Endothelial cell of umbilical vein (primary cell): ENCODE results near the gene OPTN.

Source experiments
- CTCF ChIP-seq, 2 donors: IDR thresholded peaks; 1 replicate in 1 of 2; 2 replicates in 1 of 2; pipeline ENCODE4 v1.5.1; 2011; ENCODE audit warnings: low read length in 2 of 2, mild to moderate bottlenecking in 2 of 2, moderate library complexity in 2 of 2, control low read depth in 1 of 2, inconsistent platforms in 1 of 2, low read depth in 1 of 2; ENCODE audit not compliant: insufficient read depth in 1 of 2; ENCODE audit errors: extremely low read depth in 1 of 2
- EZH2 ChIP-seq: IDR thresholded peaks from 2 replicates; pipeline ENCODE4 v1.6.1; 2012; ENCODE audit warnings: borderline replicate concordance, low read depth, mild to moderate bottlenecking, moderate library complexity, low read length, inconsistent platforms; ENCODE audit not compliant: severe bottlenecking
- FOS ChIP-seq: IDR thresholded peaks from 2 replicates; pipeline ENCODE4 v1.6.1; 2011; ENCODE audit warnings: mild to moderate bottlenecking, low read length, moderate library complexity, borderline replicate concordance; ENCODE audit not compliant: insufficient read depth
- GATA2 ChIP-seq: IDR thresholded peaks from 2 replicates; pipeline ENCODE4 v1.7.0; 2011; ENCODE audit warnings: low read depth, mild to moderate bottlenecking, moderate library complexity, mixed read lengths, low read length; ENCODE audit not compliant: insufficient read length, insufficient read depth
- JUN ChIP-seq: IDR thresholded peaks from 2 replicates; pipeline ENCODE4 v1.6.1; 2011; ENCODE audit warnings: borderline replicate concordance, low read depth; ENCODE audit not compliant: insufficient read length, insufficient read depth
- MYC ChIP-seq: IDR thresholded peaks from one replicate; pipeline ENCODE4 v1.6.1; 2011; ENCODE audit warnings: mild to moderate bottlenecking, low read depth, low read length
- POLR2A ChIP-seq: IDR thresholded peaks from 2 replicates; pipeline ENCODE4 v1.6.1; 2012; ENCODE audit warnings: low read depth, mild to moderate bottlenecking, control low read depth, low read length
- POLR2AphosphoS5 ChIP-seq: IDR thresholded peaks from 2 replicates; pipeline ENCODE4 v1.6.1; 2012; ENCODE audit warnings: low read depth, mild to moderate bottlenecking, control low read depth, low read length, moderate library complexity; ENCODE audit not compliant: insufficient read depth
- TF ChIP-seq, protein P1 (sequence below): IDR thresholded peaks from 2 replicates; pipeline ENCODE4 v1.6.1; 2011; ENCODE audit not compliant: insufficient read depth, insufficient read length

GRCh38 chr10:13161857-13162271, 61.9 kb downstream of the OPTN start:
- TF ChIP-seq JUN = no peak
- TF ChIP-seq CTCF (IDR thresholded peaks at IDR 0.05; ENCODE audit: extremely low read depth in 1 of 2, insufficient read depth in 1 of 2, low read depth in 1 of 2, low read length in 2 of 2) = no peak
- no peak for TF ChIP-seq EZH2
- no peak for TF ChIP-seq POLR2A
- no peak for TF ChIP-seq POLR2AphosphoS5
- TF ChIP-seq GATA2 = no peak
- TF ChIP-seq FOS = no peak
- TF ChIP-seq, protein P1, sequence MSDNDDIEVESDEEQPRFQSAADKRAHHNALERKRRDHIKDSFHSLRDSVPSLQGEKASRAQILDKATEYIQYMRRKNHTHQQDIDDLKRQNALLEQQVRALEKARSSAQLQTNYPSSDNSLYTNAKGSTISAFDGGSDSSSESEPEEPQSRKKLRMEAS = no peak
- no peak for TF ChIP-seq MYC
